ENCODE measurements around the gene CCDC85C. TPM values are rescaled to one million over a fixed set of nuclear protein-coding genes. Genes with fewer than 3 reads are reported as not detected.

CCDC85C gene
- total RNA-seq, 6 experiments from 2014 or later, result 31.3 to 41.4 (median 34.3) TPM

DNA sequence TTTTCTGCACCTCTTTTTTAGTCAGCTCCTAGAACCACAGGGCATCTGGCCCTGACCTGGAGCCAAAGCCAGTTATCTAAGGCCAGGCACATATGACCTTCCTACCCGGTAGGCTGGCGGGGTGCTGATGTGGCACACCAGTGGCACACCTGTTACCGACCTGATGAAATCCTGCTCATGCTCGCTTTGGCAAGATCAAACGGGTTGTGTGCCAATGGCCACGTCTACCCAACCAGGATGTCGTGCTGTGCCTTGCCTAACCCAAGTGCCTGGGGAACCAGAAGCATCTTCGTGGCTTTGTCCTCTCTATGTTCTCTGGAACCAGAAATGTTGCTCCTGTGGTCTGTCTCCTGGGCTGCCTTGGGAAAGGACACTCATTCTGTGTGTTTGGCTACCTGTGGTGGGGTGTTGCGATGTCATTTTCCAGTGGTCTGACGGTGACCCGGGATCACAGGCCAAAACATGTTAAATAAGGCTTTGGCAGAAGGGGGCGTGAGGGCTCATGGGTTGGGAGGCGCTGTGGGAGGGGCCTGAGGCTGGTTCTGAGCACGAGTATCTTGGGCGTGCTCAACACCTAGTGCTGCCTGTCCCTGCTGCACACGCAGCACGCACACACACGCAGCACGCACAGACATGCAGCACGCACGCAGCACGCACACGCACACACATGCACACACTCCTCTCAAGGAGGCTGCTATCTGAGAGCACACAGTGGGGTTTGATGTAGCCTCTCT, 94.9 kb downstream of the CCDC85C start:
- no peak for DNase-seq
- Mint-ChIP-seq H3K4me3 (peak overlapping the region; percentile 7; the same call in 1 of the 2 replicates), H3K36me3 (ENCODE audit: low read depth) (peaks cover 24% of the 10 kb centered on the region), H3K9me3 (no peaks in the 10 kb centered on the region), H3K4me1 (ENCODE audit: low read depth) (peaks cover 16% of the 10 kb centered on the region), H3K27me3 (ENCODE audit: insufficient read depth) (peaks cover 8% of the 10 kb centered on the region), H3K27ac (peak overlapping the region; percentile 66)
- TF ChIP-seq, protein P1, sequence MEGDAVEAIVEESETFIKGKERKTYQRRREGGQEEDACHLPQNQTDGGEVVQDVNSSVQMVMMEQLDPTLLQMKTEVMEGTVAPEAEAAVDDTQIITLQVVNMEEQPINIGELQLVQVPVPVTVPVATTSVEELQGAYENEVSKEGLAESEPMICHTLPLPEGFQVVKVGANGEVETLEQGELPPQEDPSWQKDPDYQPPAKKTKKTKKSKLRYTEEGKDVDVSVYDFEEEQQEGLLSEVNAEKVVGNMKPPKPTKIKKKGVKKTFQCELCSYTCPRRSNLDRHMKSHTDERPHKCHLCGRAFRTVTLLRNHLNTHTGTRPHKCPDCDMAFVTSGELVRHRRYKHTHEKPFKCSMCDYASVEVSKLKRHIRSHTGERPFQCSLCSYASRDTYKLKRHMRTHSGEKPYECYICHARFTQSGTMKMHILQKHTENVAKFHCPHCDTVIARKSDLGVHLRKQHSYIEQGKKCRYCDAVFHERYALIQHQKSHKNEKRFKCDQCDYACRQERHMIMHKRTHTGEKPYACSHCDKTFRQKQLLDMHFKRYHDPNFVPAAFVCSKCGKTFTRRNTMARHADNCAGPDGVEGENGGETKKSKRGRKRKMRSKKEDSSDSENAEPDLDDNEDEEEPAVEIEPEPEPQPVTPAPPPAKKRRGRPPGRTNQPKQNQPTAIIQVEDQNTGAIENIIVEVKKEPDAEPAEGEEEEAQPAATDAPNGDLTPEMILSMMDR (IDR thresholded peaks at IDR 0.05), result no peak

DNA sequence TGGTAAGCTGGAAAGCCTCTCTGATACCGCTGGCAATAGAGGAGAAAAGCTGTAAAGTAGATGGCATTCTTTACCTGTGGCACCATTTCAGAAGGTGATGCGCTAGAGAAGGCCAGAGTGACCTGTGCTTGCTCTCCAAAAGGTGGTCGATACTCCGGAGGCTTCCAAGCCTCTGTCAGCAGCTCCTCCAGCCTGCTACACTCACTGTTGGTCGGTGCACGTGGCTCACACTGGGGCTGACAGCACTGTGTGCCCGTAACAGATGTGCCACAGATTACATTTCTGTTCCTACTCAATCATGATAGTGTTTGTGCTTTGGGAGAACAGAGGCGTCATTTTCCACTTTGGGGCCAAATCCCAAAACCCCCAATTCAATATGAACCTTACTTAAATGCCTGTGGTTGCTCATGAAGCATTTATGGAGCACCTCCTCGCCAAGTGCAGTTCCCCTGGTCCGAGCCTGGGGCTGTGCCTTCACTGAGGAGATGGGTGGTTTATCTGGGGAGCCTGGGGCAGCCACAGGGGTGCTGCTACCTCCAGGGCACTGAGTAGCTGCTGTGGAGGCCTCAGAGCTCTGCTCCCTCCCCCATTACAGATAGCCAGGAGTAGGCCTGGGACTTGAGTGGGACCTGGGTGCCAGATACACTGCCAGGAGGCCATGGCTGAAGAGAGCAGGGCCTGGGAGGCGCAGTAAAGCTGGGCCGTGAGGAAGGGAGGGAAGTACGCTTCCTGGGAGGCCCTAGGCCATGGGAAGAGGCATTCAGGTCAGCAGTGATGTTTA, 96.0 kb downstream of the CCDC85C start:
- H3K27me3 Mint-ChIP-seq (ENCODE audit: insufficient read depth), result peaks cover 8% of the 10 kb centered on the region
- H3K4me3 Mint-ChIP-seq, result no peak overlapping the region
- H3K27ac Mint-ChIP-seq, result peak overlapping the region; percentile 66; the same call in 1 of the 2 replicates
- peaks cover 29% of the 10 kb centered on the region for H3K36me3 Mint-ChIP-seq (ENCODE audit: low read depth)
- H3K4me1 Mint-ChIP-seq (ENCODE audit: low read depth), result peaks cover 16% of the 10 kb centered on the region
- DNase-seq, result no peak
- TF ChIP-seq, protein P1 (IDR thresholded peaks at IDR 0.05), result no peak
- no peaks in the 10 kb centered on the region for H3K9me3 Mint-ChIP-seq

DNA sequence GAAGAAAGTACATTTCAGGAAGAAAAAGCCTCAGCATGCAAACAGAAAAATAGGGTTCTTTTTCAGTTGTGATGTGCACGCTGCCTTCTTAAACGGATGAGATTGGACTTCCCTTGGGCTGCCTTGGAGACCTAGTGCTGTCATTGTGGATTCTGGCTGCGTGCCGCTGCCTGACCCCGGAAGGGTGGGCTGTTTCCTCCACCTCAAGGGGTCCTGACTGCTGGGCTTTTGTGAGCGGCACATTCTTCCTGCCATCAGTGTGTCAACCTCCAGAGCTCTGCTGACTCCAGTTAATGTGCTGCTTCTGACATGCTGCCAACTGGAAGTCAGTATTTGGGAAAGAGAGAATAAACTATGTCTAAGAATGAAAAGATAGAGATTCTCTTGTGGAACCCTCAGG, 97.7 kb downstream of the CCDC85C start:
- no peak for DNase-seq
- peaks cover 10% of the 10 kb centered on the region for H3K27me3 Mint-ChIP-seq (ENCODE audit: insufficient read depth)
- no peaks in the 10 kb centered on the region for H3K9me3 Mint-ChIP-seq
- H3K27ac Mint-ChIP-seq, result peak overlapping the region; percentile 6; the same call in 1 of the 2 replicates
- no peak overlapping the region for H3K4me3 Mint-ChIP-seq
- H3K36me3 Mint-ChIP-seq (ENCODE audit: low read depth), result peaks cover 43% of the 10 kb centered on the region
- H3K4me1 Mint-ChIP-seq (ENCODE audit: low read depth), result peaks cover 6% of the 10 kb centered on the region
- TF ChIP-seq, protein P1 (IDR thresholded peaks at IDR 0.05), result no peak

DNA sequence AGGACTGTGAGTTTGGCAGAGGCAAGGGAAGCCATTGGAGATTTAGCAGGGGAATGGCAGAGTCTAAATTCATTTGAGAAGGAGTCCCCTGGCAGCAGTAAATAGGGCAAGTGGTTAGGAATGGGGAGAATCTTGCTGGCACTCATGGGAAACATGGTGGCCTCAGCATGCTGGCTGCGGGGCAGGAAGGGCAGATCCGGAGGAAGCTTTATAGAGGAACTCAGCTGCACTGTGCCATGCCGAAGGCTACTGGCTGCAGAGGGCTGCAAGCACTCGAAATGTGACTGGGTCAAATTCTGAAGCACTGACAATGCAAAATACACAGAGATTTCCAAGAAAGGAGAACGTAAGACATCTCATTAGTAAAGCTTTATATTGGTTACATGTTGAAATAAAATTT, 98.9 kb downstream of the CCDC85C start:
- no peaks in the 10 kb centered on the region for H3K4me1 Mint-ChIP-seq (ENCODE audit: low read depth)
- H3K4me3 Mint-ChIP-seq, result no peak overlapping the region
- no peaks in the 10 kb centered on the region for H3K9me3 Mint-ChIP-seq
- H3K27ac Mint-ChIP-seq, result no peak overlapping the region
- peaks cover 10% of the 10 kb centered on the region for H3K27me3 Mint-ChIP-seq (ENCODE audit: insufficient read depth)
- peaks cover 52% of the 10 kb centered on the region for H3K36me3 Mint-ChIP-seq (ENCODE audit: low read depth)
- TF ChIP-seq, protein P1 (IDR thresholded peaks at IDR 0.05), result no peak
- no peak for DNase-seq

DNA sequence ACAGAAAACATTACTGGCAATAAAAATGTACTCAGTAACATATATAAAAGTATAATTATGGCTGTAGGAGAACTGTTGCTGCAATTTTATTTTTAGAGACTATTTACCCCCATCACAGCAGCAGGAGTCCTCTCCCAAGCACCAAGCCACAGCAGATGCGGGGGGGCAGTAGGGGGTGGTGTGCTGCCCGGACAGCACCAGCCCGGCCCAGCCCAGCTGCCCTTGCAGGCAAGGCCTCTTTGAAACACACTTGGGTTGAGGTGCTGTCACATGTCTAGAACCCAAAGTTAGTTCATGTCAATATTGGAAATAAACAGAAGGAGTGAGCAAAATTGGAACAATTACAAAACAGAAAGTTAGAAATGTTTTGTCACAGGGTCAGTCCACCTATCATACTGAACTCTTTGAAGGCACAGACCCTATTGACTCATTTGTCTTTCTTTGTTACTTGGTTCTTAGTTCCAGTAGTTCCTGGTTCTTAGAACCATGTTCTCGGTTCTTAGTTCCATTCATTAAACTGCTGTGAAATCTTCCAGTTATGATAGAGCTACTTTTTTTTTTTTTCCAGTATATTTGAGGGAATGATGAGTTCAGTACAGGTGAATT, 100.1 kb downstream of the CCDC85C start:
- H3K27me3 Mint-ChIP-seq (ENCODE audit: insufficient read depth), result peaks cover 4% of the 10 kb centered on the region; the same call in 1 of the 2 replicates
- no peaks in the 10 kb centered on the region for H3K9me3 Mint-ChIP-seq
- H3K4me3 Mint-ChIP-seq, result no peak overlapping the region
- no peak overlapping the region for H3K27ac Mint-ChIP-seq
- TF ChIP-seq, protein P1 (IDR thresholded peaks at IDR 0.05), result no peak
- H3K4me1 Mint-ChIP-seq (ENCODE audit: low read depth), result no peaks in the 10 kb centered on the region
- peaks cover 56% of the 10 kb centered on the region for H3K36me3 Mint-ChIP-seq (ENCODE audit: low read depth)
- no peak for DNase-seq
